Neural cell (in vitro differentiated cells): ENCODE results near the gene TRIAP1. TPM values are rescaled to one million over a fixed set of nuclear protein-coding genes. Genes with fewer than 3 reads are reported as not detected.

Experiments used
- H2AFZ ChIP-seq: fragments of 200-600, 300-800 bp; sonication (generic), shearing (Covaris generic); 2 replicates; pipeline ENCODE4 v1.6.0; 2014; ENCODE audit warnings: low read depth, mild to moderate bottlenecking, antibody characterized with exemption, low read length, moderate library complexity
- H3F3A ChIP-seq: fragments of 200-600 bp; shearing (Covaris generic); 2 replicates; pipeline ENCODE4 v1.6.1; 2016; ENCODE audit warnings: mild to moderate bottlenecking, moderate library complexity, mixed read lengths, antibody characterized with exemption, low read length; ENCODE audit not compliant: insufficient read depth, poor library complexity, severe bottlenecking
- H3K27ac ChIP-seq: fragments of 200-600, 300-800 bp; sonication (generic), shearing (Covaris generic); 2 replicates; pipeline ENCODE4 v1.5.1; 2014; ENCODE audit warnings: mild to moderate bottlenecking, low read length, moderate library complexity
- H3K27me3 ChIP-seq: fragments of 300-800, 200-600 bp; sonication (generic), shearing (Covaris generic); 2 replicates; pipeline ENCODE4 v1.6.0; 2014; ENCODE audit warnings: mild to moderate bottlenecking, low read depth, low read length, moderate library complexity; ENCODE audit not compliant: insufficient read depth
- H3K36me3 ChIP-seq: fragments of 300-800, 200-600 bp; sonication (generic), shearing (Covaris generic); 2 replicates; pipeline ENCODE4 v1.5.1; 2014; ENCODE audit warnings: mild to moderate bottlenecking, antibody characterized with exemption, low read length, moderate library complexity; ENCODE audit not compliant: insufficient read depth
- H3K4me2 ChIP-seq: fragments of 300-800, 200-600 bp; sonication (generic), shearing (Covaris generic); 2 replicates; pipeline ENCODE4 v1.6.0; 2014; ENCODE audit warnings: mild to moderate bottlenecking, low read length
- H3K4me3 ChIP-seq: fragments of 300-800, 200-600 bp; sonication (generic), shearing (Covaris generic); 2 replicates; pipeline ENCODE4 v1.5.1; 2014; ENCODE audit warnings: mild to moderate bottlenecking, low read length, moderate library complexity
- H3K79me2 ChIP-seq: fragments of 200-600 bp; shearing (Covaris generic); replicated peaks from 2 replicates; pipeline ENCODE4 v1.6.0; 2014; ENCODE audit warnings: mild to moderate bottlenecking, low read length, moderate library complexity; ENCODE audit not compliant: insufficient read depth
- H3K9ac ChIP-seq: fragments of 300-800, 200-600 bp; sonication (generic), shearing (Covaris generic); 2 replicates; pipeline ENCODE4 v1.6.1; 2016; ENCODE audit warnings: mild to moderate bottlenecking, low read length, mixed read lengths
- H3K9me2 ChIP-seq: fragments of 200-600 bp; shearing (Covaris generic); 2 replicates; pipeline ENCODE4 v1.6.1; 2016; ENCODE audit warnings: mild to moderate bottlenecking, low read length, mixed read lengths; ENCODE audit not compliant: insufficient read depth
- H3K9me3 ChIP-seq: fragments of 200-600, 300-800 bp; sonication (generic), shearing (Covaris generic); 2 replicates; pipeline ENCODE4 v1.6.1; 2016; ENCODE audit warnings: mild to moderate bottlenecking, mixed run types, low read length, moderate library complexity, mixed read lengths
- H4K20me1 ChIP-seq: fragments of 200-600 bp; shearing (Covaris generic); 2 replicates; pipeline ENCODE4 v1.6.1; 2016; ENCODE audit warnings: mild to moderate bottlenecking, mixed run types; ENCODE audit not compliant: insufficient read depth
- EP300 ChIP-seq: fragments of 450-650 bp; conservative IDR thresholded peaks from 2 replicates; pipeline ENCODE4 v1.6.1; 2014; ENCODE audit warnings: antibody characterized with exemption, mild to moderate bottlenecking, moderate library complexity; ENCODE audit not compliant: poor library complexity, severe bottlenecking
- EZH2 ChIP-seq: fragments of 200-600, 300-800 bp; shearing (Covaris generic), sonication (generic); IDR thresholded peaks from 2 replicates; pipeline ENCODE4 v1.6.1; 2014; ENCODE audit warnings: antibody characterized with exemption, low read length, borderline replicate concordance, mild to moderate bottlenecking; ENCODE audit not compliant: insufficient read depth, poor library complexity, severe bottlenecking
- MXI1 ChIP-seq: fragments of 450-650 bp; conservative IDR thresholded peaks from 2 replicates; pipeline ENCODE4 v1.6.1; 2014; ENCODE audit warnings: antibody characterized with exemption, mild to moderate bottlenecking; ENCODE audit not compliant: poor library complexity, severe bottlenecking
- POLR2AphosphoS5 ChIP-seq: IDR thresholded peaks from 2 replicates; pipeline ENCODE4 v1.6.1; 2012
- RAD21 ChIP-seq: fragments of 450-650 bp; conservative IDR thresholded peaks from 2 replicates; pipeline ENCODE4 v1.6.1; 2014; ENCODE audit warnings: antibody characterized with exemption, mild to moderate bottlenecking, moderate library complexity
- SMC3 ChIP-seq: fragments of 450-650 bp; conservative IDR thresholded peaks from 2 replicates; pipeline ENCODE4 v1.6.1; 2014; ENCODE audit warnings: antibody characterized with exemption, mild to moderate bottlenecking, moderate library complexity; ENCODE audit not compliant: poor library complexity
- TAF1 ChIP-seq: IDR thresholded peaks from 2 replicates; pipeline ENCODE4 v1.6.1; 2012; ENCODE audit warnings: low read depth
- polyA plus RNA-seq: library from polyadenylated mRNA; depleted of rRNA; stranded (reverse); fragments of >200 nt; gene quantifications from 2 replicates; pipeline ENCODE4 v1.2.3, GENCODE V29; 2014
- TF ChIP-seq, protein P1 (sequence below): IDR thresholded peaks from 2 replicates; pipeline ENCODE4 v1.6.1; 2012; ENCODE audit warnings: borderline replicate concordance
- TF ChIP-seq, protein P2 (sequence below): fragments of 450-650 bp; IDR thresholded peaks from 2 replicates; pipeline ENCODE4 v1.5.1; 2014; ENCODE audit warnings: antibody characterized with exemption, mild to moderate bottlenecking, moderate library complexity; ENCODE audit not compliant: poor library complexity, severe bottlenecking

Gene TRIAP1
- polyA plus RNA-seq, 1 donor from 2014 or later = 40.7 TPM

DNA sequence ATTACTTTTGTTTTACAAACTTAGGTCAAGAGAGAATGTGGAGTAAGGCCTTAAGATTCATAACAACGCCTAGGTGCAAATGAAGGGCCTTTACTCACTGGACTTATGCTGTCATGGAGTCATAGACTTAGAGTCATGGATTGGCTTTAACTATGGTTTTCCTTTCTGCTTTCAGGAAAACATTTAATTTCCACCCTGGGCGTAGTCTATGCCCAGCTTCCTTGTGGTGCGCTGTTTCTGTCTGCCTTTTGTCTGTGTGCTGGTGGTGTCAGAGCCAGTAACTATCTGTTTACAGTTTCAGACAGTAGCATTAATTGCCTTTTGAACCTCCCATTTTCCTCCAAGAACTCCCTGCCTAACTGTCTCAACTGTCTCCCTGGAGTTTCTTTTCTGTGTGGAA lies 40.1 kb downstream of the TRIAP1 start:
- H3F3A ChIP-seq = no peaks in the 10 kb centered on the region
- H3K9me2 ChIP-seq = no peaks in the 10 kb centered on the region
- no peak overlapping the region for H3K4me2 ChIP-seq
- no peak overlapping the region for H2AFZ ChIP-seq
- no peak for TF ChIP-seq SMC3
- no peak for TF ChIP-seq RAD21
- TF ChIP-seq EP300 = no peak
- no peak overlapping the region for H3K9ac ChIP-seq
- no peak overlapping the region for H3K27ac ChIP-seq
- no peak overlapping the region for H3K4me3 ChIP-seq
- no peaks in the 10 kb centered on the region for H3K36me3 ChIP-seq
- H4K20me1 ChIP-seq = no peaks in the 10 kb centered on the region
- H3K27me3 ChIP-seq = no peaks in the 10 kb centered on the region
- H3K79me2 ChIP-seq = no peaks in the 10 kb centered on the region
- H3K9me3 ChIP-seq = no peaks in the 10 kb centered on the region

DNA sequence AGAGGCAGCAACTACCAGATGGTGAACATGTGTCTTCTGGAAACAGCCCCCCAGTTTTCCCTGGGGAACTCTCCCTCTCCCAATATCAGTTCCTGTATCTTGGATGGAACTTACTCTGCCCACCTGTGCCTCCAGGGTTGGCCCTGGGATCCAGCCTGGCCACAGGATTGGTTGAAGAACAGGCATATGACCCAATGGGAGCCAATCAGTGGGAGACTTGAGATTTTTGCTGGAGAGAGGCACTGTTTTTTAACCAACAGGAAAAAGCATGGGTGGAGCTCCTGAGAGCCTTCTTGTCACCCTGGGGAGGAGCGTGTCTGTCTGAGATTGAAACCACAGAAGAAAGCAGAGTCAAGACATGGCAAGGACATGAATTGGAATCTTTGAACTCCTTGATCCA lies 41.9 kb downstream of the TRIAP1 start:
- Histone ChIP-seq H3K4me2 (no peak overlapping the region), H2AFZ (no peak overlapping the region), H3K79me2 (no peaks in the 10 kb centered on the region), H3K4me3 (no peak overlapping the region), H3K27ac (no peak overlapping the region), H3K9ac (no peak overlapping the region), H3F3A (no peaks in the 10 kb centered on the region), H3K9me2 (no peaks in the 10 kb centered on the region), H4K20me1 (no peaks in the 10 kb centered on the region), H3K9me3 (no peaks in the 10 kb centered on the region), H3K36me3 (no peaks in the 10 kb centered on the region), H3K27me3 (no peaks in the 10 kb centered on the region)
- TF ChIP-seq MXI1 (no peak), TAF1 (no peak), EP300 (no peak), SMC3 (no peak), RAD21 (no peak), POLR2AphosphoS5 (no peak), EZH2 (no peak)
- TF ChIP-seq, protein P1, sequence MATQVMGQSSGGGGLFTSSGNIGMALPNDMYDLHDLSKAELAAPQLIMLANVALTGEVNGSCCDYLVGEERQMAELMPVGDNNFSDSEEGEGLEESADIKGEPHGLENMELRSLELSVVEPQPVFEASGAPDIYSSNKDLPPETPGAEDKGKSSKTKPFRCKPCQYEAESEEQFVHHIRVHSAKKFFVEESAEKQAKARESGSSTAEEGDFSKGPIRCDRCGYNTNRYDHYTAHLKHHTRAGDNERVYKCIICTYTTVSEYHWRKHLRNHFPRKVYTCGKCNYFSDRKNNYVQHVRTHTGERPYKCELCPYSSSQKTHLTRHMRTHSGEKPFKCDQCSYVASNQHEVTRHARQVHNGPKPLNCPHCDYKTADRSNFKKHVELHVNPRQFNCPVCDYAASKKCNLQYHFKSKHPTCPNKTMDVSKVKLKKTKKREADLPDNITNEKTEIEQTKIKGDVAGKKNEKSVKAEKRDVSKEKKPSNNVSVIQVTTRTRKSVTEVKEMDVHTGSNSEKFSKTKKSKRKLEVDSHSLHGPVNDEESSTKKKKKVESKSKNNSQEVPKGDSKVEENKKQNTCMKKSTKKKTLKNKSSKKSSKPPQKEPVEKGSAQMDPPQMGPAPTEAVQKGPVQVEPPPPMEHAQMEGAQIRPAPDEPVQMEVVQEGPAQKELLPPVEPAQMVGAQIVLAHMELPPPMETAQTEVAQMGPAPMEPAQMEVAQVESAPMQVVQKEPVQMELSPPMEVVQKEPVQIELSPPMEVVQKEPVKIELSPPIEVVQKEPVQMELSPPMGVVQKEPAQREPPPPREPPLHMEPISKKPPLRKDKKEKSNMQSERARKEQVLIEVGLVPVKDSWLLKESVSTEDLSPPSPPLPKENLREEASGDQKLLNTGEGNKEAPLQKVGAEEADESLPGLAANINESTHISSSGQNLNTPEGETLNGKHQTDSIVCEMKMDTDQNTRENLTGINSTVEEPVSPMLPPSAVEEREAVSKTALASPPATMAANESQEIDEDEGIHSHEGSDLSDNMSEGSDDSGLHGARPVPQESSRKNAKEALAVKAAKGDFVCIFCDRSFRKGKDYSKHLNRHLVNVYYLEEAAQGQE = no peak
- TF ChIP-seq, protein P2, sequence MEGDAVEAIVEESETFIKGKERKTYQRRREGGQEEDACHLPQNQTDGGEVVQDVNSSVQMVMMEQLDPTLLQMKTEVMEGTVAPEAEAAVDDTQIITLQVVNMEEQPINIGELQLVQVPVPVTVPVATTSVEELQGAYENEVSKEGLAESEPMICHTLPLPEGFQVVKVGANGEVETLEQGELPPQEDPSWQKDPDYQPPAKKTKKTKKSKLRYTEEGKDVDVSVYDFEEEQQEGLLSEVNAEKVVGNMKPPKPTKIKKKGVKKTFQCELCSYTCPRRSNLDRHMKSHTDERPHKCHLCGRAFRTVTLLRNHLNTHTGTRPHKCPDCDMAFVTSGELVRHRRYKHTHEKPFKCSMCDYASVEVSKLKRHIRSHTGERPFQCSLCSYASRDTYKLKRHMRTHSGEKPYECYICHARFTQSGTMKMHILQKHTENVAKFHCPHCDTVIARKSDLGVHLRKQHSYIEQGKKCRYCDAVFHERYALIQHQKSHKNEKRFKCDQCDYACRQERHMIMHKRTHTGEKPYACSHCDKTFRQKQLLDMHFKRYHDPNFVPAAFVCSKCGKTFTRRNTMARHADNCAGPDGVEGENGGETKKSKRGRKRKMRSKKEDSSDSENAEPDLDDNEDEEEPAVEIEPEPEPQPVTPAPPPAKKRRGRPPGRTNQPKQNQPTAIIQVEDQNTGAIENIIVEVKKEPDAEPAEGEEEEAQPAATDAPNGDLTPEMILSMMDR = no peak

DNA sequence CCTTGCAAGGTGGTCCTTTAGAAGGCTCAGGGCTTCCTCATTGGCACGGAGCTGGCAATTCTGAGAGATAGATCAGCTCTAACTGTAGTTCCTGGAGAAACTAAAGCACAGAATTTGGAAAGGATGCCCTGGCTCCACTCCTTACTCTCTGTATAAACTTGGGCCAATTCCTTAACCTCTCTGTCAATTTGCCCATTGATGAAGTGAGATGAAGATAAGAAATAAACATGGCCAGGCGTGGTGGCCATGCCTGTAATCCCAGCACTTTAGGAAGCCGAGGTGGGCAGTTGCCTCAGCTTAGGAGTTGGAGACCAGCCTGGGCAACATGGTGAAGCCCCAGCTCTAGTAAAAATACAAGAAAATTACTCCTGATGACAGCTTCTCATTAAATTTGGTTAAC lies 42.3 kb downstream of the TRIAP1 start:
- no peaks in the 10 kb centered on the region for H4K20me1 ChIP-seq
- no peak for TF ChIP-seq POLR2AphosphoS5
- TF ChIP-seq, protein P2 = no peak
- no peak for TF ChIP-seq EZH2
- no peak for TF ChIP-seq TAF1
- TF ChIP-seq EP300 = no peak
- no peak for TF ChIP-seq RAD21
- TF ChIP-seq, protein P1 = no peak
- no peak for TF ChIP-seq MXI1
- TF ChIP-seq SMC3 = no peak
- H3K9me3 ChIP-seq = no peaks in the 10 kb centered on the region
- no peak overlapping the region for H3K27ac ChIP-seq
- H3F3A ChIP-seq = no peaks in the 10 kb centered on the region
- no peak overlapping the region for H3K9ac ChIP-seq
- no peak overlapping the region for H2AFZ ChIP-seq
- no peaks in the 10 kb centered on the region for H3K36me3 ChIP-seq
- H3K4me2 ChIP-seq = no peak overlapping the region
- no peaks in the 10 kb centered on the region for H3K27me3 ChIP-seq
- H3K9me2 ChIP-seq = no peaks in the 10 kb centered on the region
- no peak overlapping the region for H3K4me3 ChIP-seq
- H3K79me2 ChIP-seq = no peaks in the 10 kb centered on the region
